IMR-90 (cell line): Measurements from ENCODE around the gene SBNO1. TPM values are rescaled to one million over a fixed set of nuclear protein-coding genes. Genes with fewer than 3 reads are reported as not detected.

Source experiments
- ATAC-seq: fragments of 200-7000 bp; cut with Tn5 transposase; 2 replicates; pipeline ENCODE4 v1.9.1; 2020; ENCODE audit warnings: low read depth, mild to moderate bottlenecking, moderate library complexity
- BruUV-seq: library from RNA; stranded (reverse); fragments of 400-500 nt; replicated peaks from 2 replicates; lab custom pipeline; 2021; lab: Mats Ljungman, UMichigan
- CTCF ChIA-PET: fragments of 300-600 bp; formaldehyde crosslinking; extraction: SDS; loops from one replicate; lab custom pipeline; 2021; ENCODE audit warnings: antibody characterized with exemption; lab: Yijun Ruan, JAX
- POLR2A ChIA-PET: fragments of 300-600 bp; sonication (Branson Sonifier 250); formaldehyde crosslinking; loops from one replicate; lab custom pipeline; 2022; ENCODE audit warnings: antibody characterized with exemption; ENCODE audit not compliant: unreplicated experiment; lab: Charles Lee
- DNase-seq: peaks from one replicate; pipeline ENCODE4 v3.0.0; 2013
- H2AFZ ChIP-seq: replicated peaks from 2 replicates; pipeline ENCODE3; 2013; ENCODE audit warnings: low read length, mild to moderate bottlenecking; ENCODE audit not compliant: poor library complexity
- H2AK5ac ChIP-seq: 2 replicates; pipeline ENCODE4 v1.6.1; 2013; ENCODE audit warnings: low read depth, low read length, inconsistent platforms
- H2AK9ac ChIP-seq: replicated peaks from 2 replicates; pipeline ENCODE3; 2013; ENCODE audit warnings: mild to moderate bottlenecking, low read depth, low read length, moderate library complexity; ENCODE audit not compliant: poor library complexity
- H2BK120ac ChIP-seq: 2 replicates; pipeline ENCODE4 v1.6.1; 2013; ENCODE audit warnings: low read depth, low read length, inconsistent platforms
- H2BK15ac ChIP-seq: 3 replicates; pipeline ENCODE4 v1.6.1; 2013; ENCODE audit warnings: low read depth, low read length, inconsistent platforms
- H2BK20ac ChIP-seq: 2 replicates; pipeline ENCODE4 v1.6.1; 2013; ENCODE audit warnings: low read depth, mild to moderate bottlenecking, inconsistent platforms, low read length, moderate library complexity
- H2BK5ac ChIP-seq: 2 replicates; pipeline ENCODE4 v1.6.1; 2013; ENCODE audit warnings: mild to moderate bottlenecking, low read depth, low read length, inconsistent platforms; ENCODE audit not compliant: poor library complexity, severe bottlenecking
- H3K14ac ChIP-seq: replicated peaks from 2 replicates; pipeline ENCODE4 v1.6.1; 2013; ENCODE audit warnings: low read depth, low read length, inconsistent platforms
- H3K18ac ChIP-seq: 2 replicates; pipeline ENCODE4 v1.6.1; 2013; ENCODE audit warnings: low read depth, low read length, control low read depth
- H3K23ac ChIP-seq: 2 replicates; pipeline ENCODE4 v1.6.1; 2013; ENCODE audit warnings: low read depth, low read length, inconsistent platforms
- H3K27ac ChIP-seq: 2 replicates; pipeline ENCODE4 v1.5.1; 2013; ENCODE audit warnings: mild to moderate bottlenecking, control low read depth, low read length; ENCODE audit not compliant: insufficient read depth
- H3K27me3 ChIP-seq: 2 replicates; pipeline ENCODE4 v1.6.1; 2013; ENCODE audit warnings: low read length; ENCODE audit not compliant: control insufficient read depth, insufficient read depth
- H3K36me3 ChIP-seq: 2 replicates; pipeline ENCODE4 v1.6.1; 2013; ENCODE audit warnings: low read length, mixed read lengths; ENCODE audit not compliant: control insufficient read depth, insufficient read depth
- H3K4ac ChIP-seq: 2 replicates; pipeline ENCODE4 v1.6.1; 2013; ENCODE audit warnings: low read depth, low read length, inconsistent platforms
- H3K4me1 ChIP-seq: 2 replicates; pipeline ENCODE4 v1.6.1; 2013; ENCODE audit warnings: low read length, mixed read lengths; ENCODE audit not compliant: control insufficient read depth, insufficient read depth
- H3K4me2 ChIP-seq: 2 replicates; pipeline ENCODE4 v1.6.1; 2013; ENCODE audit warnings: low read depth, mild to moderate bottlenecking, control low read depth, low read length, moderate library complexity
- H3K4me3 ChIP-seq: 2 replicates; pipeline ENCODE4 v1.5.1; 2013; ENCODE audit warnings: low read depth, mild to moderate bottlenecking, control low read depth, low read length, moderate library complexity; ENCODE audit not compliant: insufficient read depth
- H3K56ac ChIP-seq: 2 replicates; pipeline ENCODE4 v1.6.1; 2013; ENCODE audit warnings: low read length, inconsistent platforms; ENCODE audit not compliant: insufficient read depth; ENCODE audit errors: extremely low read depth
- H3K79me1 ChIP-seq, 2 experiments: 2 replicates each; pipeline ENCODE4 v1.6.1; 2013; ENCODE audit warnings: low read length in 2 of 2, inconsistent platforms in 1 of 2, low read depth in 1 of 2
- H3K9ac ChIP-seq: 2 replicates; pipeline ENCODE4 v1.6.1; 2013; ENCODE audit warnings: low read depth, low read length, control low read depth
- H3K9me1 ChIP-seq: 2 replicates; pipeline ENCODE4 v1.6.1; 2013; ENCODE audit warnings: low read length, inconsistent platforms; ENCODE audit not compliant: insufficient read depth
- H3K9me3 ChIP-seq: 2 replicates; pipeline ENCODE4 v1.6.1; 2013; ENCODE audit warnings: low read length; ENCODE audit not compliant: control insufficient read depth, insufficient read depth
- H4K20me1 ChIP-seq: 2 replicates; pipeline ENCODE4 v1.6.1; 2013; ENCODE audit warnings: low read length, inconsistent platforms; ENCODE audit not compliant: insufficient read depth
- H4K5ac ChIP-seq: 2 replicates; pipeline ENCODE4 v1.6.1; 2013; ENCODE audit warnings: mild to moderate bottlenecking, low read depth, low read length, control low read depth
- H4K8ac ChIP-seq, 2 experiments: 2 replicates each; pipeline ENCODE4 v1.6.1; 2013; ENCODE audit warnings: low read depth in 2 of 2, low read length in 2 of 2, control low read depth in 1 of 2, inconsistent platforms in 1 of 2
- H4K91ac ChIP-seq: 2 replicates; pipeline ENCODE4 v1.6.1; 2013; ENCODE audit warnings: low read depth, low read length, inconsistent platforms; ENCODE audit not compliant: insufficient read depth
- CTCF ChIP-seq: conservative IDR thresholded peaks from 2 replicates; pipeline ENCODE4 v1.5.1; 2012; ENCODE audit warnings: mild to moderate bottlenecking, low read depth, low read length, improper control_type of control experiment
- MAZ ChIP-seq: IDR thresholded peaks from 2 replicates; pipeline ENCODE4 v1.6.1; 2012; ENCODE audit warnings: low read depth, mild to moderate bottlenecking, low read length, improper control_type of control experiment, moderate library complexity, borderline replicate concordance
- MXI1 ChIP-seq: IDR thresholded peaks from 2 replicates; pipeline ENCODE4 v1.6.1; 2012; ENCODE audit warnings: low read depth, mild to moderate bottlenecking, low read length, moderate library complexity, borderline replicate concordance
- NFE2L2 ChIP-seq: fragments of 150-350 bp; IDR thresholded peaks from 2 replicates; pipeline ENCODE4 v1.6.1; 2016; ENCODE audit warnings: low read depth, mild to moderate bottlenecking, low read length
- RAD21 ChIP-seq: IDR thresholded peaks from 2 replicates; pipeline ENCODE4 v1.6.1; 2012; ENCODE audit warnings: low read length, improper control_type of control experiment
- RFX5 ChIP-seq: IDR thresholded peaks from 2 replicates; pipeline ENCODE4 v1.8.0; 2012; ENCODE audit warnings: low read depth, mild to moderate bottlenecking, low read length, moderate library complexity
- SMC3 ChIP-seq: fragments of 150-350 bp; IDR thresholded peaks from 2 replicates; pipeline ENCODE4 v1.6.1; 2016; ENCODE audit warnings: low read depth, mild to moderate bottlenecking, antibody characterized with exemption, low read length, moderate library complexity
- USF2 ChIP-seq: fragments of 150-350 bp; IDR thresholded peaks from 2 replicates; pipeline ENCODE4 v1.6.1; 2017; ENCODE audit warnings: mild to moderate bottlenecking, antibody characterized with exemption, low read length, low read depth
- WGBS, 2 experiments: methylation state at CpG; one replicate each; pipeline versions ENCODE4 v1.1.5 to v1.1.7; 2013; ENCODE audit warnings: missing lambda C conversion rate in 2 of 2; ENCODE audit not compliant: insufficient read length in 1 of 2; ENCODE audit errors: extremely low coverage in 2 of 2; 5-methylcytosine and 5-hydroxymethylcytosine counted together
- dilution Hi-C: fragments of 300-500 bp; cut with HindIII; formaldehyde crosslinking; loops from one replicate; pipeline ENCODE4 v1.14.3; 2018; ENCODE audit warnings: low sequenced_read_pairs; ENCODE audit not compliant: unreplicated experiment
- in situ Hi-C: fragments of 300-500 bp; cut with MboI; formaldehyde crosslinking; loops from 3 replicates; pipeline ENCODE4 v1.14.3; 2019; ENCODE audit warnings: low sequenced_read_pairs, inconsistent platforms, mixed read lengths
- intact Hi-C: fragments of 100-400 bp; cut with micrococcal nuclease; formaldehyde crosslinking; loops from 2 replicates; pipeline ENCODE4 v1.10.0; 2022
- polyA plus RNA-seq, 3 experiments: library from polyadenylated mRNA; depleted of rRNA; stranded (reverse); fragments of >200 nt; gene quantifications; 2 replicates each; pipeline ENCODE4 v1.2.3, GENCODE V29; 2012; ENCODE audit warnings: low replicate concordance in 1 of 3
- total RNA-seq: library from RNA; depleted of rRNA; stranded (reverse); fragments of >200 nt; gene quantifications from 2 replicates; pipeline ENCODE4 v1.2.3, GENCODE V29; 2012

SBNO1 gene
- total and polyA plus RNA-seq, 2 of the 4 experiments (the other 2 are of a cell fraction): 5.3 to 24.9 TPM

GRCh38 chr12:123260081-123260480, 104.6 kb downstream of the SBNO1 start:
- CTCF ChIA-PET: no interaction called here
- Histone ChIP-seq H3K27me3 (no peaks in the 10 kb centered on the region), H2BK120ac (no peak overlapping the region), H3K79me1 (peaks cover 17 to 57% of the 10 kb centered on the region in 2 experiments), H2AK9ac (no peak overlapping the region), H3K4ac (no peak overlapping the region), H2BK20ac (no peak overlapping the region), H3K4me2 (no peak overlapping the region), H3K18ac (no peak overlapping the region), H4K91ac (no peak overlapping the region), H3K23ac (no peak overlapping the region), H4K5ac (no peak overlapping the region), H2BK15ac (no peak overlapping the region), H4K8ac (no peak overlapping the region), H3K56ac (no peak overlapping the region), H3K4me1 (no peaks in the 10 kb centered on the region), H2AK5ac (no peak overlapping the region), H4K20me1 (peaks cover 29% of the 10 kb centered on the region), H3K27ac (no peak overlapping the region), H3K4me3 (no peak overlapping the region), H3K14ac (no peak overlapping the region), H3K9ac (no peak overlapping the region), H2AFZ (no peak overlapping the region), H3K36me3 (peaks cover 68% of the 10 kb centered on the region), H2BK5ac (no peak overlapping the region), H3K9me1 (peaks cover under 1% of the 10 kb centered on the region), H3K9me3 (no peaks in the 10 kb centered on the region)
- dilution Hi-C loops: no loop called here
- no peak for ATAC-seq
- TF ChIP-seq MXI1 (no peak), USF2 (no peak), NFE2L2 (no peak), CTCF (no peak), RAD21 (no peak), MAZ (no peak), SMC3 (no peak), RFX5 (no peak)
- DNase-seq: no peak
- BruUV-seq: no TSS peak
- in situ Hi-C loops: no loop called here
- POLR2A ChIA-PET: no interaction called here
- WGBS, 2 experiments: 78% methylated on average over 3 of the region's 9 CpGs; no CpG with 5 or more reads in 1 of the 2 experiments
- intact Hi-C loops: no loop called here
